Left cardiac atrium (tissue), 4 donors: ENCODE measurements around the gene CENPP. TPM values are rescaled to one million over a fixed set of nuclear protein-coding genes. Genes with fewer than 3 reads are reported as not detected.
A peak's percentile ranks its signal among the peaks of the same experiment; 100 is the strongest.

ENCODE experiments used
- ATAC-seq, 2 donors: fragments of 200-7000 bp; cut with Tn5 transposase; one replicate each; pipeline ENCODE4 v1.9.1; 2020; ENCODE audit warnings: mild to moderate bottlenecking in 2 of 2, moderate library complexity in 2 of 2
- DNase-seq: peaks from one replicate; pipeline ENCODE4 v3.0.0-alpha.2; 2020
- intact Hi-C, 2 donors: fragments of 100-400 bp; cut with DNase I; formaldehyde crosslinking; loops; one replicate each; pipeline versions ENCODE4 v1.14.1 to v1.15.1; 2022 to 2023
- total RNA-seq, 2 donors: library from RNA; stranded (reverse); fragmentation: NEBNext Ultra II Directional; extraction: Animal tissue kit (Norgen Biotek cat#: 25700); gene quantifications; one replicate each; pipeline ENCODE4 v1.2.1, GENCODE V29; 2021
- donor health status: DM: no; HTN: yes; CAD: no.
- donor health status: DM: no; HTN: yes; CAD: no; lungs with severe emphysema.
- donor health status: DM: yes; HTN: yes; CAD: no.
- donor health status: Dilated cardiomyopathy.

The CENPP gene
- total RNA-seq, 2 donors from 2014 or later = 1.9 to 3.2 TPM

- DNase-seq (no peak), ATAC-seq (no peak)
- intact Hi-C loops = no loop called here
Observed at GRCh38 chr9:92518199-92518598, 192.4 kb downstream of the CENPP start.

DNA sequence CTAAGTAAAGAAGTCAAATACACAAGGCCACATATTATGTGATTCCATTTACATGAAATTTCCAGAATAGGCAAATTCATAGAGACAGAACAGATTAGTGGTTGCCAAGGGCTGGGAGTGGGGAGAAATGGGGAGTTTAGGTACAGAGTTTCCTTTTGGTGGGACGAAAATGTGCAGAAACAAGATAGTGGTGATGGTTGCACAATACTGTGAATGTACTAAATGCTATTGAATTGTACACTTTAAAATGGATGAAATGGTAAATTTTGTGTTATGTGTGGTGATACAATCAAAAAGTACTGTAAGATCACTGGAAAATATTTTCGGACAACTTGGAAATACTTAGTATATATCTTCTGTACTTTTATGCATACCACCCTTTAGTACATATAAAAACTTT is 195.1 kb downstream of the CENPP start:
- intact Hi-C loops = no loop called here
- DNase-seq = no peak
- ATAC-seq = no peak

DNA sequence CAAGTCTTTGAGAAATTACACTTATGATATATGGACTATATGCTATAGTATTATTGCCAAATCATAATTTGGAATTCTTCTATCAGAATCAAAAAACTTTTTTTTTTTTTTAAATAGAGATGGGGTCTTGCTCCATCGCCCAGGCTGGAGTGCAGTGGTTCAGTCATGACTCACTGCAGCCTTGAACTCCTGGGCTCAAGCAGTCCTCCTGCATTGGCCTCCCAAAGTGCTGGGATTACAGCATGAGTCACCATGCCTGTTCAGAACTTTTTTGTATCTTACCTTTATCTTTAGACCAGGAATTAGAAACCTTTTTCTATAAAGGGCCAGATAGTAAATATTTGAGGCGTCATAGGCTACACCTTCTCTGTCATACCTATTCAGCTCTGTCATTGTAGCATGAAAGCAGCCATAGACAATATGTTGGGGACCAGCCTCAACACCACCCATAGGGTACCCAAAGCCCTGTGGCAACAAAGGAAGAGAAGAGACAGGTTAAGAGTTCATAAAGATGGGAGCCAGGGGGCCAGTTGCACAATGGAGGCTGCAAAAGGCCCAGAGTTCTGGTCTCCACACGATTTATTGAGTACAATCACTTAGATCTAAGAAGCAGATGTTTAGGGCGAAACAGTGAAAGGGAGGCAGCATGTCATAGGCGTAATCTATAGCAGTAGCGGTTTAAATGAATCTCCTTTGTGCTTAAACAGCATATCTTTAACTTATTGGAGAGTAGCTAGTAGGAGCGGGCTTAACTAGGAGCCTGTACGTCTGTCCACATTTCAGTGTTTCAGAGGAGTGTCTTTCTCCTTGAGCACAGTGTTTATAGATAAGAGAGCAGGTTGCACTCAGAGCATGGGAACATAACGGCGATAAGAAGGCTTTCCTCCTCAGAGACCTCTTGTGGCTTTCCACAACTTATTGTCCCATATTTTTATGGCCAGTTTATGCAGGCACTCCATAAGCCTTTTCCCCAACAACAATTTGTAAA is 197.5 kb downstream of the CENPP start:
- intact Hi-C loops = no loop called here
- ATAC-seq = no peak
- no peak for DNase-seq

DNA sequence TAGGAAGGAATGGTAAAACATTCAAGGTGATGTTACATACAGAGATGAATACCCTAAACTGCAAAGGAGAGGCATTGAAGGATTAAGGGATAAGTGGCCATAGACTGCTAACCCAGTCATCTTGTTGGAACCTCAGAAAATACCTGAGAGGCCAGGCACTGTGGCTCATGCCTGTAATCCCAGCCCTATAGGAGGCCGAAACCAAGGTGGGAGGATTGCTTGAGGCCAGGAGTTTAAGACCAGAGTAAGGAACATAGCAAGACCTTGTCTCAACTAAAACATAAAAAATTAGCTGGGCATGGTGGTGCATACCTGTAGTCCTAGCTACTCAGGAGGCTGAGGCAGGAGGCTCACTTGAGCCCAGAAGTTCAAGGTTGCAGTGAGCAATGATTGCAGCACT is 199.1 kb downstream of the CENPP start:
- ATAC-seq (no peak), DNase-seq (no peak)
- intact Hi-C loops = no loop called here

DNA sequence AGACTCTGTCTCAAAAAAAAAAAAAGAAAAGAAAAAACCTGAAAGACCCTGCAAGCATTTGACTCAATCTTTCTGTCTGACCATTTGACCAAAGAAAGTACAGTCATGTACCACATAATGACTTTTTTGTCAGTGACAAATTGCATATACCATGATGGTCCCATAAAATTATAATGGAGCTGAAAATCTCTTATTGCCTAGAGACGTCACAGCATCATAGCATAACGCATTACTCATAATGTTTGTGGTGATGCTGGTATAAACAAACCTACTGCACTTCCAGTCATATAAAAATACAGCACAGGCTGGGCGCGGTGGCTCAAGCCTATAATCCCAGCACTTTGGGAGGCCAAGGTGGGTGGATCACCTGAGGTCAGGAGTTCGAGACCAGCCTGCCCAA is 199.6 kb downstream of the CENPP start:
- ATAC-seq (no peak), DNase-seq (no peak)
- intact Hi-C loops = no loop called here

DNA sequence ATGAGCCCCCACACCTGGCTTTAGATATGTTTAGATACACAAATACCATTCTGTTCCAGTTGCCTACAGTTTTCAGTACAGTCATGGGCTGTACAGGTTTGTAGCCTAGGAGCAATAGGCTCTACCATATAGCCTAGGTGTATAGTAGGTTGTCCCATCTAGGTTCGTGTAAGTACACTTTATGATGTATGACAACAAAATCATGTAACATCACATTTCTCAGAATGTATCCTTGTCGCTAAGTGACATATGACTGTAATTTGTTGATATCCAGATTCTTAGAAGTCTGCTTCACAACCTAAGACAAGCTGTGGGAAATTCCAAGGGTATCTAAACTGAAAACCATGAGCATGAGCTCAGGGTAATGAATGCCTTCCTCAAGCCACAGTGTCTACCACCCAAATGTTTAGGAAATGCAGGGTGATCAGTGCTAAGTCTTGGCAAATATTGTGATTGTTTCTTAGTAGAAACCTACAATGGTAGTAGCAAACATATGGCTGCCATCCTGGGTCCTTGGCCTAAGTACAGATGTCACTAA is 201.6 kb downstream of the CENPP start:
- no peak for ATAC-seq
- DNase-seq = no peak
- intact Hi-C loops = no loop called here

DNA sequence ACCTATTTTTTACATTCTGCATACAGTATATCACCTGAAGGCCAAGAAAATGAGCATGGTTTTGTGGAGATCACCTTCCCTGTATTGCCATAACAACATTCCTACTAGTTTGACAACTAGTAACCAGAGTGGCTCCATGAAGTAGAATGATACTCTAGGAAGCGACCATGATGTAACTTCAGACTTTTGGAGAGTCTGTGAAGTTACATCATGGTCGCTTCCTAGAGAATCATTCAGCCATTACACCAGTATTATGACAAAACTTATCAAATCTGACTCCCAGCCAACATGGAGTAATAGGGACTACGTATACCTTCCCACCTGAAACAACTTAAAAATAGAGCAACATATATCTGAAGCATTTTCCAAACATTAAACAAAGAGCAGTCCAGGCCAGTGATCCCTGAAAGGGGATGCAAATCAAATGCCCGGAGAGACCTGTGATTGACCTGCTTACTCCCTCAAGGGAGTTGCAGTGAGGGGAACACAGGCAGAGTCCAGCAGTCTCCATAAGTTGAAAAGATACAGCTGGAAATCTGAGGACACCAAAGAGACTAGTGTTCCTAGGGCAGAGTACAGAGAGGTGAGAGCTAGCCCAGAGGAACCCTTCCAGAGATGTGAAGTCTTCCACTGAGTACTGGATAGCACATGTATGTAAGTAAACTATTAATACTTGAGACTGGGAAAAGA is 202.2 kb downstream of the CENPP start:
- intact Hi-C loops = no loop called here
- no peak for DNase-seq
- peak in 1 of 2 donors; percentile 40 for ATAC-seq

DNA sequence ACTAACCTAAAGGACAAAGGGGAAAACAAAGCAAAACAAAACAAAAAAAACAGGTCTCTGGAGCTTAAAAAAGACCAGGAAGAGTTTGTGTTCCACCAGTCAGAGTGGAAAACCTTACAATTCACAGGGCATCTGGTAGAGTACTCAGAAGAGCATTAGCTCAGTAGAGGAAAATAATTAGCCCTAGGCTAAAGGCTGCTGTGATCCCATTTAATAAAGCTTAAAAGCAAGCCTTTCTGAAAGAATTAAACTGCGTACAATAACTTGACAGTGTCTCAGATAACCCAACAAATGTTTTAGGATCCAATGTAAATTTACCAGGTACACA is 202.7 kb downstream of the CENPP start:
- peak in 1 of 2 donors; percentile 36 for ATAC-seq
- intact Hi-C loops = no loop called here
- no peak for DNase-seq

GRCh38 chr9:92529124-92529523 is 203.4 kb downstream of the CENPP start:
- intact Hi-C loops = no loop called here
- DNase-seq (no peak), ATAC-seq (no peak)

DNA sequence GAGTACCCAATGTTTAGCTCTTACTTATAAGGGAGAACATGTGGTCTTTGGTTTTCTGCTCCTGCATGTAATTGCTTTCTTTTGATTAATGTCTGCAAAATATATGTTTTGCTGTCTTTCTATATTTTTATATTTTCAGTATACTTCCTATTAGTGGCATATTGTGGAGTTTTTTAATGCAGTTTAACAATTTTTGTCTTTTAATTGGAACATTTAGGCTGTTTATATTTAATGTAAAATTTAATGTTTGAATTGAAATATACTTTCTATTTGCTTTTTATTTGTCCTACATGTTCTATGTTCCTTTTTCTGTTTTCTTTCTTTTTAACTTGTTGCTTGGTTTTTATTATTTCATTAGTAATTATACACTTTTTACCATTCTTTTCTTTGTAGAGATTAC is 205.1 kb downstream of the CENPP start:
- ATAC-seq = no peak
- intact Hi-C loops = no loop called here
- DNase-seq = no peak

DNA sequence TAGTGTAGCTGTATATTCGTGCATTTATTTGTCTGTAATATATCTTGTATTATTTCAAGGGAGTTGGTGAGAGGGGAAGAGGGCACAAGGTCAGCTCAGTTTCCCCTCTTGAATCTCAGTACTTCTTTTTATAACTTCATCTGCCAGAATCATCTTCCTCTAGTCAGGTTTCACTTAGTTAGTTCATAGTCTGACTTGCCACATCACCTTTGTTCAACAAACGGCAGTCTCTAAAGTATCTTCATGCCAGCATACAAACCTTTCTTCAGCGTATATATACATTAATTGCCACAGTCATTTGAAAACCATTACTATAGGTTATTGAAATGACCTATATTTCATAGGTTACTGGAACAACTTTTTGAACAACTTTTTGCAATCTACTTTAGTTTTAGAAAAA is 208.5 kb downstream of the CENPP start:
- DNase-seq (no peak), ATAC-seq (no peak)
- intact Hi-C loops = no loop called here

DNA sequence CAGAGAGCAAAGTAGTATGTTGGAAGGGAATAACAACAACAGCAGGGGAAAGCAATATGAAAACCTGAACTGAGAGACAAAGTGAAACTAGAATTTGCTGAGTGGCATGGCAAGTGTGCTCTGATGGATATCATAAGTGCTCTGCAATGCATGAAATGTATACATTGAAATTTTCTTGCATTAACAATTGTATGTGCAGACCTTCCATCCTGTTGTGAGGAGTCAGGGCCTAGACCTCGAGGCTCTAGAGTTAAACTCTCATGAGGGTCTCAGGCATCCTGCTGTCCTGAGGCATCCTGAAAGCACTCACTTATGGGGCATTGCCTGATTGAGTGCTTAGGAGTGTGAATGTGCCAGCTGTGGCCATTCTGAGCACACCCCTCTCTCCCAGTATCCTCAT is 208.9 kb downstream of the CENPP start:
- DNase-seq (no peak), ATAC-seq (peak in 1 of 2 donors; percentile 40)
- intact Hi-C loops = no loop called here

GRCh38 chr9:92535940-92536850 is 210.4 kb downstream of the CENPP start, which contains the start of gene ECM2:
TSS of gene ECM2 (minus strand) at chr9:92535990. CDS start at chr9:92522866, 13,124 bp downstream.
- intact Hi-C loops = no loop called here
- ATAC-seq (peak; percentile 67 to 75), DNase-seq (no peak)

- DNase-seq (no peak), ATAC-seq (peak in 1 of 2 donors; percentile 37)
- intact Hi-C loops = no loop called here
Observed at GRCh38 chr9:92538541-92538940, 212.8 kb downstream of the CENPP start.

GRCh38 chr9:92543972-92544371 is 218.2 kb downstream of the CENPP start:
- intact Hi-C loops = loop anchor here in 1 of 2 donors (10.0 kb wide), 1 partner anchor 79 kb away; no protein-coding TSS in a partner anchor
- no peak for DNase-seq
- no peak for ATAC-seq

GRCh38 chr9:92545002-92545510 is 219.3 kb downstream of the CENPP start:
- intact Hi-C loops = loop anchor here in 1 of 2 donors (10.0 kb wide), 1 partner anchor 80 kb away; no protein-coding TSS in a partner anchor
- ATAC-seq = no peak
- DNase-seq = no peak

GRCh38 chr9:92547356-92547755 is 221.6 kb downstream of the CENPP start:
- DNase-seq (no peak), ATAC-seq (no peak)
- intact Hi-C loops = loop anchor here in 1 of 2 donors (10.0 kb wide), 1 partner anchor 83 kb away; no protein-coding TSS in a partner anchor

- intact Hi-C loops = no loop called here
- no peak for ATAC-seq
- no peak for DNase-seq
Observed at GRCh38 chr9:92550765-92551164, 225.0 kb downstream of the CENPP start.
